Measurements from ENCODE around the gene TLCD2. TPM values are rescaled to one million over a fixed set of nuclear protein-coding genes. Genes with fewer than 3 reads are reported as not detected.

Gene TLCD2
- total and polyA plus RNA-seq, 7 donors = 1.1 to 2.9 (median 1.6) TPM

Other genes with a start within 250 kb of the TLCD2 start
- gene MYO1C, start 217.7 kb downstream of the TLCD2 start, total RNA-seq = 10 to 100 TPM; 68.1 to 82.7 (median 73.2) TPM
- 10 to 100 TPM; 24.0 to 32.7 (median 28.4) TPM for gene MYO1C, start 217.7 kb downstream of the TLCD2 start, polyA plus RNA-seq
- 10 to 100 TPM; 35.7 to 41.8 (median 40.1) TPM for gene INPP5K, start 193.8 kb downstream of the TLCD2 start, total RNA-seq
- gene INPP5K, start 193.8 kb downstream of the TLCD2 start, polyA plus RNA-seq = 10 to 100 TPM; 25.6 to 45.4 (median 30.9) TPM
- 10 to 100 TPM; 23.7 to 45.0 (median 43.5) TPM for gene PITPNA, start 147.6 kb downstream of the TLCD2 start, total RNA-seq
- gene PITPNA, start 147.6 kb downstream of the TLCD2 start, polyA plus RNA-seq = 10 to 100 TPM; 23.7 to 43.8 (median 40.0) TPM
- gene SLC43A2, start 81.5 kb downstream of the TLCD2 start, total RNA-seq = 10 to 100 TPM; 10.1 to 70.5 (median 30.0) TPM
- 10 to 100 TPM in 2 of 3 donors, 1 to 10 TPM in 1; 9.5 to 21.7 (median 19.0) TPM for gene SLC43A2, start 81.5 kb downstream of the TLCD2 start, polyA plus RNA-seq
- 1 to 10 TPM; 5.2 to 8.9 (median 6.4) TPM for gene SCARF1, start 64.6 kb downstream of the TLCD2 start, total RNA-seq
- 1 to 10 TPM; 2.0 to 4.9 (median 4.1) TPM for gene SCARF1, start 64.6 kb downstream of the TLCD2 start, polyA plus RNA-seq
- gene RILP, start 60.5 kb downstream of the TLCD2 start, total RNA-seq = 10 to 100 TPM; 23.3 to 44.5 (median 29.8) TPM
- 10 to 100 TPM; 26.8 to 49.9 (median 39.1) TPM for gene RILP, start 60.5 kb downstream of the TLCD2 start, polyA plus RNA-seq
- 100 to 1,000 TPM; 218 to 305 (median 223) TPM for gene PRPF8, start 25.5 kb downstream of the TLCD2 start, total RNA-seq
- gene PRPF8, start 25.5 kb downstream of the TLCD2 start, polyA plus RNA-seq = 100 to 1,000 TPM in 1 of 3 donors, 10 to 100 TPM in 2; 84.8 to 138 (median 90.2) TPM
- gene WDR81, start 14.3 kb upstream of the TLCD2 start, total RNA-seq = 10 to 100 TPM; 15.1 to 23.7 (median 20.8) TPM
- gene WDR81, start 14.3 kb upstream of the TLCD2 start, polyA plus RNA-seq = 10 to 100 TPM; 18.1 to 27.9 (median 18.5) TPM
- 1 to 10 TPM in 2 of 4 donors, under 1 TPM in 2; 0.74 to 4.0 (median 2.2) TPM for gene SERPINF2, start 32.5 kb upstream of the TLCD2 start, total RNA-seq
- gene SERPINF2, start 32.5 kb upstream of the TLCD2 start, polyA plus RNA-seq = 1 to 10 TPM; 2.4 to 3.9 (median 3.7) TPM
- gene SERPINF1, start 51.7 kb upstream of the TLCD2 start, total RNA-seq = 100 to 1,000 TPM; 300 to 485 (median 454) TPM
- 100 to 1,000 TPM; 236 to 500 (median 365) TPM for gene SERPINF1, start 51.7 kb upstream of the TLCD2 start, polyA plus RNA-seq
- 10 to 100 TPM in 2 of 4 donors, 1 to 10 TPM in 2; 8.8 to 18.0 (median 12.7) TPM for gene SMYD4, start 119.5 kb upstream of the TLCD2 start, total RNA-seq
- gene SMYD4, start 119.5 kb upstream of the TLCD2 start, polyA plus RNA-seq = 10 to 100 TPM in 1 of 3 donors, 1 to 10 TPM in 2; 8.0 to 22.4 (median 8.4) TPM
- 10 to 100 TPM; 52.6 to 82.1 (median 75.2) TPM for gene RPA1, start 119.6 kb upstream of the TLCD2 start, total RNA-seq
- gene RPA1, start 119.6 kb upstream of the TLCD2 start, polyA plus RNA-seq = 10 to 100 TPM; 22.1 to 49.8 (median 22.7) TPM

Measured in psoas muscle (tissue), 7 donors.